Breast epithelium (tissue), 4 donors: ENCODE data around the gene TRMT44. TPM values are rescaled to one million over a fixed set of nuclear protein-coding genes. Genes with fewer than 3 reads are reported as not detected.

ENCODE experiments used
- DNase-seq, 2 donors: peaks; one replicate each; pipeline ENCODE4 v3.0.0-alpha.2; 2019; ENCODE audit warnings: low spot score in 2 of 2
- H3K27ac ChIP-seq, 2 donors: fragments of 200-600 bp; sonication (generic) in 1 of 2; one replicate each; pipeline ENCODE4 v1.5.1; 2016 to 2019; ENCODE audit warnings: mild to moderate bottlenecking in 1 of 2
- H3K27me3 ChIP-seq, 2 donors: fragments of 200-600 bp; sonication (generic) in 1 of 2; one replicate each; pipeline versions ENCODE4 v1.5.1 to v1.6.0; 2017 to 2019; ENCODE audit warnings: control low read depth in 1 of 2, mild to moderate bottlenecking in 1 of 2
- H3K36me3 ChIP-seq: fragments of 200-600 bp; one replicate; pipeline ENCODE4 v1.5.1; 2019
- H3K4me1 ChIP-seq, 2 donors: fragments of 200-600 bp; sonication (generic); one replicate each; pipeline ENCODE4 v1.5.1; 2016 to 2019; ENCODE audit warnings: control low read depth in 1 of 2
- H3K4me3 ChIP-seq, 3 donors: fragments of 200-600 bp; sonication (generic); 1 replicate in 2 of 3; 2 replicates in 1 of 3; pipeline ENCODE4 v1.5.1; 2016 to 2019; ENCODE audit warnings: mild to moderate bottlenecking in 3 of 3, moderate library complexity in 2 of 3
- H3K9me3 ChIP-seq, 2 donors: fragments of 200-600 bp; sonication (generic) in 1 of 2; one replicate each; pipeline ENCODE4 v1.5.1; 2016 to 2019; ENCODE audit warnings: control low read depth in 1 of 2
- CTCF ChIP-seq, 3 donors: fragments of 450-650 bp; IDR thresholded peaks; one replicate each; pipeline ENCODE4 v1.5.1; 2016 to 2017; ENCODE audit warnings: antibody characterized with exemption in 3 of 3, mild to moderate bottlenecking in 3 of 3, moderate library complexity in 3 of 3
- POLR2A ChIP-seq: fragments of 450-650 bp; IDR thresholded peaks from one replicate; pipeline ENCODE4 v1.6.1; 2016; ENCODE audit warnings: antibody characterized with exemption, mild to moderate bottlenecking, moderate library complexity
- POLR2AphosphoS5 ChIP-seq, 3 donors: sonication (generic); formaldehyde crosslinking; IDR thresholded peaks; one replicate each; pipeline ENCODE4 v1.6.1; 2017; ENCODE audit warnings: antibody characterized with exemption in 3 of 3
- intact Hi-C: fragments of 100-400 bp; cut with DNase I; formaldehyde crosslinking; loops from one replicate; pipeline ENCODE4 v1.15.1; 2023; ENCODE audit warnings: low total_unique reads
- total RNA-seq, 3 donors: library from RNA; depleted of rRNA; stranded (reverse); fragments of >200 nt; gene quantifications; one replicate each; pipeline ENCODE4 v1.1.0, GENCODE V29; 2016

Gene TRMT44
- total RNA-seq, 3 donors from 2014 or later, result 24.6 to 47.7 (median 28.2) TPM

GRCh38 chr4:8434251-8435073, 6.1 kb upstream of the TRMT44 start:
- DNase-seq, result no peak
- intact Hi-C loops, result no loop called here
- peak overlapping the region; percentile 45 to 69 for H3K27ac ChIP-seq
- TF ChIP-seq POLR2AphosphoS5 (IDR thresholded peaks at IDR 0.05) (no peak), CTCF (IDR thresholded peaks at IDR 0.05) (no peak), POLR2A (no peak)
- peaks cover 3 to 10% of the 10 kb centered on the region in 2 donors for H3K4me1 ChIP-seq
- peaks cover 0 to 1% of the 10 kb centered on the region in 2 donors for H3K9me3 ChIP-seq
- H3K27me3 ChIP-seq, result no peaks in the 10 kb centered on the region
- peak overlapping the region in 2 of 3 donors; percentile 6 to 50 for H3K4me3 ChIP-seq
- no peaks in the 10 kb centered on the region for H3K36me3 ChIP-seq

- TF ChIP-seq CTCF (IDR thresholded peaks at IDR 0.05) (no peak), POLR2AphosphoS5 (IDR thresholded peaks at IDR 0.05) (no peak), POLR2A (no peak)
- Histone ChIP-seq H3K27me3 (no peaks in the 10 kb centered on the region), H3K9me3 (peaks cover 0 to 6% of the 10 kb centered on the region in 2 donors), H3K4me1 (peaks cover 4 to 10% of the 10 kb centered on the region in 2 donors), H3K27ac (peak overlapping the region; percentile 65 to 69), H3K4me3 (peak overlapping the region; percentile 29 to 56 (median 40)), H3K36me3 (no peaks in the 10 kb centered on the region)
- DNase-seq, result no peak
- intact Hi-C loops, result no loop called here
Observed at GRCh38 chr4:8435656-8436121, 4.9 kb upstream of the TRMT44 start.

DNA sequence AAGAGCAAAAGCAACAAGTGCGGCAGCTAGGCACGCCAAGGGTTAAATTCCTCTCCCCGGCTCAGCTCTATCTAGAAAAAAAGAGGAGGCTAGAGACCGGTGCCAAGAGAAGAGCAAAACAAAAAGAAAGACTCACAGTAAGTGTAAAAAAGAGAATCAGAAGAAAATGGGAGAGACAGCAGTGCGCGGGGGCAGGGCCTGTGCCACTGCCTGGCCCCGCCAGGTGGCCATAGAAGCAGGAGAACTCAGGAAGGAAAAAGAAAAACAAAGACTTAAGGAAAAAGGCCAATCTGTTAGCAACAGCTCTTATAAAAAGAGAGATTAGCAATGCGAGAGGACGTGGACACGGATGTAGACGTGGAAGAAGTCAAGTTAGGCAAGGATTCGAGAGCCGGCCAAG, 3.3 kb upstream of the TRMT44 start:
- Histone ChIP-seq H3K27ac (peak overlapping the region; percentile 96 to 97), H3K9me3 (peaks cover 0 to 6% of the 10 kb centered on the region in 2 donors), H3K27me3 (no peaks in the 10 kb centered on the region), H3K4me3 (peak overlapping the region; percentile 12 to 37 (median 32)), H3K36me3 (no peaks in the 10 kb centered on the region), H3K4me1 (peaks cover 8 to 20% of the 10 kb centered on the region in 2 donors)
- no peak for DNase-seq
- intact Hi-C loops, result no loop called here
- TF ChIP-seq POLR2A (no peak), CTCF (IDR thresholded peaks at IDR 0.05) (peak in 2 of 3 donors; percentile 34 to 39), POLR2AphosphoS5 (IDR thresholded peaks at IDR 0.05) (no peak)

DNA sequence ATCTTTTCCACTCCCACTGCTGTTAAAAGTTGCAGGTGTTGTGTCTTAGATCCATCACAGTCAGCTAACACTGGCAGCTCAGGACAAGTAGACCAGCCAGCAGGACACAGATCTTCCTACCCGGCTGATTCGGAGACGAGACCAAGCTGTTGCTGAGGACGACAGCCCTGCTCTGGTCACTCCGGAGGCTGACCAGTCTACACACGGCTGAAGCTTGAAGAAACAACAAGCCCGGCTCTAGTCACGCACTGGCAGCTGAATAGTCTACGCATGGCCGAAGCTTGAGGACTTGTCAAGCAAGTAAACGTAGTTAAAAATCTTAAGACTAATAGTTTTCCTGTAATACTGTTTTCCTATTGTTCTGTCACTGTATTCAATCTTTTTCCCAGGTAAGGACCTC, 1.8 kb upstream of the TRMT44 start:
- no peak for DNase-seq

More for the DNA sequence above, 1.8 kb upstream of the TRMT44 start:
- intact Hi-C loops, result no loop called here
- Histone ChIP-seq H3K4me1 (peaks cover 10 to 28% of the 10 kb centered on the region in 2 donors), H3K27me3 (no peaks in the 10 kb centered on the region), H3K36me3 (no peaks in the 10 kb centered on the region), H3K9me3 (peaks cover 0 to 6% of the 10 kb centered on the region in 2 donors), H3K4me3 (peak overlapping the region in 1 of 3 donors; percentile 17), H3K27ac (peak overlapping the region; percentile 96 to 97)
- TF ChIP-seq POLR2AphosphoS5 (IDR thresholded peaks at IDR 0.05) (no peak), POLR2A (no peak), CTCF (IDR thresholded peaks at IDR 0.05) (no peak)
